Measurements from ENCODE around the gene AK2.
"Not testable (repeated sequence)": the region's sequence is repeated elsewhere in the genome, so short reads cannot be mapped to it uniquely, and the experiment has no call there.

Gene AK2

GRCh38 chr1:33005117-33005837 lies 31.4 kb downstream of the AK2 start:
- no peak for DNase-seq
- in situ Hi-C loops (cut with MboI; ENCODE audit: low pct_unique_long_range_greater_than_20kb, low sequenced_read_pairs) = no loop called here

DNA sequence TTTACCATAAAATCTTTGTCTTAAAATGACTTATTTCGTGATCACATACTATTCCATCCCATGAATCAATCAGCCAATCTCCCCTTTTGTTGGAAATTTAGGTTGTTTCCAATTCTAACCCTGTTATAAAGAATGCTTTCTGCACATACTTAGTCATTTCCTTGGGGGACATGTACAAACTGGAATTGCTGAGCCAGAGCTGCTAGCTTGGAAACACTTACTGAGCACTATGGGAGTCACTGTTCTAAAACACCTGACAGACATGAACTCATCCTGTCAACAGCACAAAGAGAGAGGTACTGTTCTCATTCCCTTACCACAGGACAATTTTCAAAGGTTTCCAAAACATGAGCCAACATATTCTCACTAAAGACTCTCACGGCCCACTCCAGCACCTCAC lies 32.1 kb downstream of the AK2 start:
- DNase-seq = no peak
- in situ Hi-C loops (cut with MboI; ENCODE audit: low pct_unique_long_range_greater_than_20kb, low sequenced_read_pairs) = no loop called here

GRCh38 chr1:33003657-33004056 lies 33.0 kb downstream of the AK2 start:
- DNase-seq = no peak
- in situ Hi-C loops (cut with MboI; ENCODE audit: low pct_unique_long_range_greater_than_20kb, low sequenced_read_pairs) = no loop called here

- in situ Hi-C loops (cut with MboI; ENCODE audit: low pct_unique_long_range_greater_than_20kb, low sequenced_read_pairs) = no loop called here
- no peak for DNase-seq
Observed at GRCh38 chr1:33002006-33002405, 34.7 kb downstream of the AK2 start.

DNA sequence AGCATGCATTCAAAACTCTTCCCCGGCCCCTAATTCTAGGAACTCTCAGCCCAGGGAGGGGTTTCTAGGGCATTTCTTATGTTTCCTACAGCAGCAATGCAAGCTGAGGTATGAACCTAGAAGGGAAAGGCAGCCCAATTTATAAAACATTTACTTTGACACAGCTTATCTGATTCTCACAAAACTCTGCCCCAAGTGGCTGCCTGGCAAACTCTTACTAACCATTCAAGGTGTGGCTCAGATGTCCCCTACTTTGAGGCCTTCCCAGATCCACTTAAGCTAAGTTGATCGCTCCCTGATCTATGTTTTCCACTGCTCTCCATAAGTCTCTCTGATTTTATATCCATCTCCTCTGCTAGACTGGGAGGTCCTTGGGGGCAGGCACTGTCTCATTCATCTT lies 35.4 kb downstream of the AK2 start:
- DNase-seq = no peak
- in situ Hi-C loops (cut with MboI; ENCODE audit: low pct_unique_long_range_greater_than_20kb, low sequenced_read_pairs) = no loop called here

DNA sequence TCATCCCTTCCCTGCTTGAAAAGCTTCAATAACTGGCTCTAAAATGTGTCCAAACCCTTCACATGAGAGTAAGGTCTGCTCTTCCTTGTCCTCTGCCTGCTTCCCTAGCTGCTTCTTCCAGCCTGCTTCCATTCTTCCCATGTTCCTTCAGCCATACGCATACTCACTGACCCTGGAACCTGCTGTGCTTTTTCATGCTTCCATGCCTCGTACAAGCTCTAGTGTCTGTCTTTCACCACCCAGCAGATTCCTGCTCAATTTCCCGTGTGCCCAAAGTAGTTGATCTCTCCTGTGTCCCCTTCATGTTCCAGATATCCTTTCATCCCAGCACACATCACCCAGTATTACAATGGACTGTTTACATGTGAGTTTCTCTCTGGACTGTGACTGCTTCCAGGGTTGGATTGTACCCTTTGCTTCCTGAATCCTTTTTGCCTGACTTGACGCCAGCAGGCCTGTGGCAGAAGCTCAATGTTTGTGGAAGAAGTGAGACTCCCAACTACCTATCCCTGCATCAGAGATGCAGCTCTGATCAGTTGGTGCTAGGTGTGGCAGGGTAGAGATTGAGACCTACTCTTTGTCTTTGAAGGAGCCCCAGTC lies 36.2 kb downstream of the AK2 start:
- DNase-seq = no peak
- in situ Hi-C loops (cut with MboI; ENCODE audit: low pct_unique_long_range_greater_than_20kb, low sequenced_read_pairs) = no loop called here

GRCh38 chr1:32998997-32999396 lies 37.7 kb downstream of the AK2 start:
- in situ Hi-C loops (cut with MboI; ENCODE audit: low pct_unique_long_range_greater_than_20kb, low sequenced_read_pairs) = no loop called here
- DNase-seq = no peak

GRCh38 chr1:32998064-32998463 lies 38.6 kb downstream of the AK2 start:
- no peak for DNase-seq
- in situ Hi-C loops (cut with MboI; ENCODE audit: low pct_unique_long_range_greater_than_20kb, low sequenced_read_pairs) = no loop called here

GRCh38 chr1:32997381-32997891 lies 39.2 kb downstream of the AK2 start:
- in situ Hi-C loops (cut with MboI; ENCODE audit: low pct_unique_long_range_greater_than_20kb, low sequenced_read_pairs) = no loop called here
- DNase-seq = no peak

DNA sequence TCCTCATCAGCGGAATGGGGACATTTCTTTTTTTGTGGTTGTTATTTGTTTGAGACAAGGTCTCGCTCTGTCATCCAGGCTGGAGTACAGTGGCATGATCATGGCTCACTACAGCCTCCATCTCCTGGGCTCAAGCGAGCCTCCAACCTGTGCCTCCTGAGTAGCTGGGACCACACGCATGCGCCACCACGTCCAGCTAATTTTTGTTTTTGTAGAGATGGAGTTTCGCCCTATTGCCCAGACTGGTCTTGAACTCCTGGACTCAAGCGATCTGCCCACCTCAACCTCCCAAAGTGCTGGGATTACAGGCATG lies 43.4 kb downstream of the AK2 start:
- in situ Hi-C loops (cut with MboI; ENCODE audit: low pct_unique_long_range_greater_than_20kb, low sequenced_read_pairs); DNase-seq: not testable (repeated sequence)

DNA sequence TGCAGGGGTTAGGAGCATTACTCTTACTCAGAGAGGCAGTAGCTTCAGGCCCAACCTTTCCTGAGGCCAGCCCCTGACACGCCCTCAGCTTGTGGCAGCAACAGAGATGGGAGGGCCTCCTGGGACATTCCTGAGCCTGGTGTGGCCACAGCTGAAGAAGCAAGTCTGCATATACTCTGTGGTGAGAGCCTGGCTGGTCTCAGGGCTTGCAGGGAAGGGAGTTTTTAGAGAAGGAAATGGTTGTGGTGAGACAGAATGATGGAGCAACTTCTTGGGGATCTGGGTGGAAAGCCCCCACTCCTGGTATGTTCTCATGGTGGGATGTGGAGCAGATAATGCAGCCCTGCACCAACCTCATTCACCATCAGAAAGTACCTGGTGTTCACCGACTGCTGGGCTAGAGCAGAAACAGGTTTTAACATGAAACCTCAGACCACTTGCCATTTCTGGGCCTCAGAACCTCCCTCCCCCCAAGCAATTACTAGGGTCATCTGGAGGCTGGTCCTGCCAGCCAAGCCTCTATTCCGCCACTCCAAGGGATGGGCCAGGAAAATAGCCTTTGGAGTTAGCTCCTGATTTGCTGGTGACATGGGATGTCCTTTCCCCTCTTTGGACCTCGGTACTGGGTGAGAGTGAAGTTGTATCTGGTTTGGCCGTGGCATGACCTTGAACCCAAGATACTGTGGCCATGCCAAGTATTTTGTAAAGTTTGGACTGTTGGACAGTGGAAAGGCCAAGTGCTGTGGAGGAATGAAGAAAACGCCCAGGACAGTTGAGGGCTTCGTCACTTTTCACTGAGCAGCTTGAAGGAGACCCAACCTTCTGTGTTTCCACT lies 44.0 kb downstream of the AK2 start:
- in situ Hi-C loops (cut with MboI; ENCODE audit: low pct_unique_long_range_greater_than_20kb, low sequenced_read_pairs) = no loop called here
- peak; percentile 97 for DNase-seq

GRCh38 chr1:32991819-32992488 lies 44.7 kb downstream of the AK2 start:
- in situ Hi-C loops (cut with MboI; ENCODE audit: low pct_unique_long_range_greater_than_20kb, low sequenced_read_pairs) = no loop called here
- DNase-seq = no peak

DNA sequence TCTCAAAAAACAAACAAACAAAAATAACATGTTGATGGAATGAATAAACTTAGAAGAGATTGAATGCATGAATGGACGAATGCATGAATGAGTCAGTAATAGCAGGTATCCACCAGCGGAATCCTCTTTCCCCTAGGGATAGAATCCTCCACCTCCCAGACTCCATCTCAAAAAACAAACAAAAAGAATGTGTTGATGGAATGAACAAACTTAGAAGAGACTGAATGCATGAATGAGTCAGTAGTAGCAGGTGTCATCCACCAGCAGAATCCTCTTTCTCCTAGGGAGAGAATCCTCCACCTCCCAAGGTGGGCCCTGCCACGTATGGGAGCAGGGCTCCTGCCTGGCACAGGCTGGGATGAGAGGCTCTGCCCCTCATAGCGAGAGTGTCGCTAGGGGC lies 45.3 kb downstream of the AK2 start:
- DNase-seq = no peak
- in situ Hi-C loops (cut with MboI; ENCODE audit: low pct_unique_long_range_greater_than_20kb, low sequenced_read_pairs) = no loop called here

DNA sequence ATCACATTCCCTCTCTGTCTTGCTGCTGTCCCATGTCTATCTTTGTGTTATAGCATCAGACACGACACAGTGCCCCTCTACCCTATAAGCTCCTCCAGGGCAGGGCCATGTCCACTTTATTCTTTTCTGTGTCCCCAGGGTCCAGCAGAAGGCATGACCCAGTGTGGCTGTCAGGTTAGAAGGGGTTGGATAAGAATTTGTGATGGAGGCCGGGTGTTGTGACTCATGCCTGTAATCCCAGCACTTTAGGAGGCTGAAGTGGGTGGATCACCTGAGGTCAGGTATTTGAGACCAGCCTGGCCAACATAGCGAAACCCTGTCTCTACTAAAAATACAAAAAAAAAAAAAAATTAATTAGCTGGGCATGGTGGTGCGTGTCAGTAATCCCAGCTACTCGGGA lies 45.8 kb downstream of the AK2 start:
- in situ Hi-C loops (cut with MboI; ENCODE audit: low pct_unique_long_range_greater_than_20kb, low sequenced_read_pairs) = no loop called here
- no peak for DNase-seq

DNA sequence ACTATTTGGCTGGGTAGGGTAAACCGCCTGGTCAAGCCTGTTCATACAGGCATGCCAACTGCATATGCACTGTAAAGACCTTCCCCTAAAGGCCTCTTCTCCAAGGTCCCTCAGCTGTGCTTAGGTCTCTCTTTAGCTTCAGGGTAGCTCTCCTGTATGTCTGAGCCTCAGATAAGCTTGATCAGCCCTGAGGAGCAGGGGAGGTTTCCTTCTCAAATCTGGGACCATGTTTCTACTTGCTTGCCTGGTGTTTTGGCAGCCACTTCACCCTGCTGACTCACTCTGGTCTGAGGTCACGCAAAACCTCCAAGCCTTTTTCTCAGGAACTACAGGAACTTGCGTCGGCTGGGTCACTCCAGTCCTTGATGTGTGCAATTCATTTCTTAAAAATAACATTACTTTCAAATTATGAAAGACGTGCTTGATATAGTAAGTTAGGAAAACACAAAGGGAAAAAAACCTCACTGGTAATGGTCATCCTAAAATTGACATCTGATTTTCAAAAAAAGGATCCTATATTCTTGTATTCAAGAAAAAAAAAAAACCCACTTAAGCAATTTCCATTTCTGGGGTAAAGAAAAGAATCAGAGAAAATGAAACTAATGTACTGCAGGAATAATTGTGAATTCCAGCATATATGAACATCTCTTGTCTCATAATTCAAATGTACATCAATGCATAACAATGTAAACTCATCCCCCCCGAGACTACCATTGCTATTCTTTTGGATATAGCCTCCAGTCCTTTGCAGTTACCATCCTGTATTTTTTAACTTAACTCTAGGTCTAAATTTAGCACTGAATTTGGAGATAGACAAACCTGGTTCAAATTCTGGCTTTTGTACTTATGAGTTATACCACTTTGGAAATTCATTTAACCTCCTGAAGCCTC lies 47.3 kb downstream of the AK2 start:
- DNase-seq = peak; percentile 82

GRCh38 chr1:32988665-32989064 lies 48.0 kb downstream of the AK2 start:
- no peak for DNase-seq
- in situ Hi-C loops (cut with MboI; ENCODE audit: low pct_unique_long_range_greater_than_20kb, low sequenced_read_pairs) = no loop called here

More for the DNA sequence above, 47.3 kb downstream of the AK2 start:
- in situ Hi-C loops (cut with MboI; ENCODE audit: low pct_unique_long_range_greater_than_20kb, low sequenced_read_pairs) = no loop called here

GRCh38 chr1:32985226-32985625 lies 51.5 kb downstream of the AK2 start:
- in situ Hi-C loops (cut with MboI; ENCODE audit: low pct_unique_long_range_greater_than_20kb, low sequenced_read_pairs) = no loop called here
- no peak for DNase-seq

DNA sequence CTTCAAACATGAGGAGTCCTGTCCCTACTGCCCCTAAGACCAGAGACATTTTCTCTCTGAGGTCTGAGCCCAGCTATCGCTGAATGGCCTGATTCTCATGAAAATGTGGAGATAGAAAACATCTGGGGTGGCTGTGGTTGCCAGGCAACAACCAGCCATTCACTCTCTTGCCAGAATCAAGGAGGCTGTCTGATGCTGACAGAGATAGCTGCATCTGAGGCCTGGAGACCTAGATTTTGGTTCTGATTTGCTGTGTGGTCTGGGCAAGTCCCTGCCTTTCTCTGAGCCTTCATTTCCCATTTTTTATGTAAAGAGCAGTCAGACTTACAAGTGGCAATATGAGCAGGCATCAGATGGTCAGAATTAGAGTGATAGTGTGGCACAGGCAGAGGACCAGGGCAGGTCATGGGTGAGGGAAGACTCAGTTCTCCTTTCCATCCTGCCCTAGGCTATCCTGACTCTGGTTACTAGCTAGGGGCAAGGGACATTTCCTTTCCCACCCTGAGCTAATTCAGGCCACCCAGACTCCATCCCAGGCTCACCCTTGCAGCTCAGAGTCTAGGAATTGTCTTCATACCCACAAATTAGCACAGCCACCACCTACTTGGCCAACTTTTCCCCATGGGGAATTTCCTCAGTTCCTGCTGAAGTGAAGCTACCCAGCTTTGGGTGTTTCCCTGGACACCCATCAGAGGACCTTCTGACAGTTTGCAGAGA lies 52.1 kb downstream of the AK2 start:
- no peak for DNase-seq
- in situ Hi-C loops (cut with MboI; ENCODE audit: low pct_unique_long_range_greater_than_20kb, low sequenced_read_pairs) = no loop called here
